ENCODE measurements around the gene HSPA12A. TPM values are rescaled to one million over a fixed set of nuclear protein-coding genes. Genes with fewer than 3 reads are reported as not detected.

The HSPA12A gene
- total and polyA plus RNA-seq, 2 of the 13 experiments (the other 11 are each of a cell fraction or from before 2014, with no cell fraction given): 6.4 to 13.6 TPM

GRCh38 chr10:116743266-116744064 is 1.1 kb upstream of the HSPA12A start:
- H4K20me1 ChIP-seq (ENCODE audit: insufficient read depth, low read length): 0 out of 2 replicates have a peak, but pooled peaks cover 3% of the 10 kb centered on the region
- no peaks in the 10 kb centered on the region for H3K9me3 ChIP-seq (ENCODE audit: low read length)
- CTCF ChIA-PET (ENCODE audit: low intra/inter-chr PET ratio, low total read pairs): no interaction called here
- DNase-seq (ENCODE audit: low spot score): no peak
- H3K79me2 ChIP-seq (ENCODE audit: insufficient read depth, low read length): peaks cover 8% of the 10 kb centered on the region
- peaks cover 0 to 23% of the 10 kb centered on the region in 2 experiments; a peak in 3 of 5 replicates for H3K27me3 ChIP-seq (ENCODE audit: control insufficient read depth in 1 of 2, insufficient read depth in 2 of 2, low read length in 2 of 2)
- ATAC-seq: no peak
- 37% methylated on average over 24 of the region's 24 CpGs for WGBS (ENCODE audit: low lambda C conversion rate)
- BruUV-seq (replicated peaks): no TSS peak
- peak overlapping the region; percentile 89 for H3K4me2 ChIP-seq (ENCODE audit: low read depth, low read length)
- peak overlapping the region; percentile 70 for H3K9ac ChIP-seq (ENCODE audit: insufficient read depth, low read depth, low read length)
- H3K36me3 ChIP-seq (replicated peaks in 1 of 2; ENCODE audit: control insufficient read depth in 1 of 2, insufficient read depth in 2 of 2, low read length in 2 of 2): no peaks in the 10 kb centered on the region
- peaks cover 56% of the 10 kb centered on the region for H3K4me1 ChIP-seq (ENCODE audit: insufficient read depth, low read length)
- intact Hi-C loops (cut with micrococcal nuclease; ENCODE audit: unreplicated experiment) (loop anchor here (5.0 kb wide), 2 partner anchors 44 to 51 kb away; no protein-coding TSS in a partner anchor), in situ Hi-C loops (cut with HindIII; ENCODE audit: extremely low pct_ligation_motif_present, low pct_unique_long_range_greater_than_20kb) (no loop called here)
- no peak overlapping the region for H3K27ac ChIP-seq (ENCODE audit: extremely low read length, insufficient read depth, low read length)
- H2AFZ ChIP-seq (ENCODE audit: low read length): no peak overlapping the region
- POLR2A ChIA-PET: interaction anchor here (1.1 kb wide), 2 partner anchors 49 to 51 kb away, joined by 3 read pairs; no protein-coding TSS in a partner anchor
- H3K4me3 ChIP-seq (replicated peaks in 1 of 3; ENCODE audit: insufficient read depth in 1 of 3, low read depth in 2 of 3, low read length in 3 of 3): peak overlapping the region; percentile 71 to 80 (median 74)
- FAIRE-seq: no peak
- TF ChIP-seq ZFP91 (CRISPR knock-in tag; IDR thresholded peaks at IDR 0.05; ENCODE audit: borderline replicate concordance) (peak; percentile 27; the same call in 1 of the 2 replicates), ZNF432 (CRISPR knock-in tag; IDR thresholded peaks at IDR 0.05; ENCODE audit: borderline replicate concordance) (no peak), MYPOP (CRISPR knock-in tag; IDR thresholded peaks at IDR 0.05) (0 out of 2 replicates have a peak, but pooled peaks have one; percentile 8), MAX (IDR thresholded peaks at IDR 0.05) (0 out of 2 replicates have a peak, but pooled peaks have one; percentile 5), ZNF674 (CRISPR knock-in tag; IDR thresholded peaks at IDR 0.05; ENCODE audit: low read depth) (no peak), ZNF629 (CRISPR knock-in tag; conservative IDR thresholded peaks at IDR 0.05) (peak; percentile 95), ZNF839 (CRISPR knock-in tag; IDR thresholded peaks at IDR 0.05; ENCODE audit: borderline replicate concordance) (no peak), ZMYM3 (CRISPR knock-in tag; IDR thresholded peaks at IDR 0.05) (peak; percentile 54; the same call in 1 of the 2 replicates), ZNF800 (CRISPR knock-in tag; IDR thresholded peaks at IDR 0.05) (0 out of 2 replicates have a peak, but pooled peaks have one; percentile 15), YY1 (IDR thresholded peaks at IDR 0.05; ENCODE audit: insufficient read depth, insufficient replicate concordance, low read depth, low read length) (no peak), SSRP1 (CRISPR knock-in tag; IDR thresholded peaks at IDR 0.05) (no peak), HIVEP1 (CRISPR knock-in tag; IDR thresholded peaks at IDR 0.05) (0 out of 2 replicates have a peak, but pooled peaks have one; percentile 21), CHD4 (IDR thresholded peaks at IDR 0.05; ENCODE audit: borderline replicate concordance, low read length) (peak; percentile 77; the same call in 1 of the 2 replicates), HNF1B (CRISPR knock-in tag; IDR thresholded peaks at IDR 0.05) (no peak)
